ENCODE measurements around the gene METTL24.

METTL24 gene

DNA sequence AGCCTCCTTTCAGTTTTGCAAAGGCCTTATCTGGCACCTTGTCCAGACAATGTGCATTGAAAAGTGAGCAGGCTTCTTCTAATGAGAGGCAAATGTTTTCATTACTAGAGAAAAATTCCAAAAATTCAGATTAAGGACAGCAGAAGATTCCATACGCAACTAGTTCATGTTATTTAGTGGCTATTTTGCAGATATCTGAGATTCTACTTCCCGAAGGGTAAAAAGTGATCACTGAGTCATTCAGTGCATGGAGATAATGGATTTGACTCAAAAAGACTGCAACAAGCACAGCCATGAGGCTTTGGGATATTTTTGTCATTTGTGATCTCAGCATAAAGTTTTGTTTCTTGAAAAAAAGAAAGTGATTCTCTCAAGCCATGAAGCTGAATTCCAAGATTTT lies 29.9 kb downstream of the METTL24 start:
- H3K4me3 ChIP-seq (replicated peaks; ENCODE audit: insufficient read depth, low read length): no peak overlapping the region
- no peaks in the 10 kb centered on the region for H3K27me3 ChIP-seq (ENCODE audit: insufficient read depth, poor library complexity, severe bottlenecking)
- no peak overlapping the region for H3K27ac ChIP-seq (replicated peaks)
- TF ChIP-seq CTCF (IDR thresholded peaks at IDR 0.05; ENCODE audit: insufficient read depth, low read length) (no peak), REST (IDR thresholded peaks at IDR 0.05; ENCODE audit: insufficient replicate concordance, low read depth) (no peak), SPI1 (IDR thresholded peaks at IDR 0.05; ENCODE audit: borderline replicate concordance, low read depth) (no peak), GABPA (IDR thresholded peaks at IDR 0.05; ENCODE audit: low read depth) (no peak), POLR2AphosphoS5 (IDR thresholded peaks at IDR 0.05; ENCODE audit: low read depth) (no peak)
- no peak for DNase-seq (ENCODE audit: low read depth in 1 of 2, low spot score in 1 of 2)

DNA sequence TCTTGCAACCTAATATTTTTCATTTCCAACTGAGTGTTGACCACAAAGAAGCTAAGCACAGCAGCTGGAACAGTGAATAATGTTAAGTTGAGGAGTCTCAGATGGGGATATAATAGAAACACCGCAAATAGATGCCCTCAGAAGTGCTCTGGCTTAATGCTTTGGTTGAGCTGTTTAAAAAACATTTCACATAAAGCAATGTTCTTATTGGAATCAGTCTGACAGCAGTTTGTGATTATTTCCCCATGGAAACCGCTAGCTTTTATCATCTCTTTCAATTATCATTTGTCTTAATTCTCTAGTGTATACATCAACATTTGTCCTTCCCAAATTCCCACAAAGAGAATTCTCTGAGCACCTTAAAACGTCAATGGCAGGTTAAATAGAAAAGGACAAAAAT lies 30.8 kb downstream of the METTL24 start:
- TF ChIP-seq POLR2AphosphoS5 (IDR thresholded peaks at IDR 0.05; ENCODE audit: low read depth) (no peak), GABPA (IDR thresholded peaks at IDR 0.05; ENCODE audit: low read depth) (no peak), SPI1 (IDR thresholded peaks at IDR 0.05; ENCODE audit: borderline replicate concordance, low read depth) (no peak), CTCF (IDR thresholded peaks at IDR 0.05; ENCODE audit: insufficient read depth, low read length) (no peak), REST (IDR thresholded peaks at IDR 0.05; ENCODE audit: insufficient replicate concordance, low read depth) (no peak)

DNA sequence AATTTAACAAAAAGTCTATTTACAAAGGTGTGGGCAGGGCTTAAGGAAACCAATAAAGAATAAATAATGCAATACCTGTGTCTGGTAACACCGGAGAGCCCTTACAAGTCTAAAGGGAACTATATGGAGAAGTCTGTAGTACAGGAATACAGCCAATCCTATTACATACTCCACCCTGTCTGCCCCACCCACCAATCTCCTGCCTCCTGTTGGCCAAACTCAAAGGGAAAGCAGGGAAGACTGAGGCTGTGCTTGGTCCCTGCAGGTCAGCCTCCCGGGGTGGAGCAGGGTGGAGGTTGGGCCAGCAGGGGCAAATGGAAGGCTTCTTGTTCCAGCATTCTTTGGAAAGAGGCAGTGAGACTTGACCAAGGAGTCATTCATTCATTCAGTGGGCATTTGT lies 31.5 kb downstream of the METTL24 start:
- no peak overlapping the region for H3K27ac ChIP-seq (replicated peaks)
- no peak for DNase-seq (ENCODE audit: low read depth in 1 of 2, low spot score in 1 of 2)
- no peak overlapping the region for H3K4me3 ChIP-seq (replicated peaks; ENCODE audit: insufficient read depth, low read length)
- no peak for TF ChIP-seq SPI1 (IDR thresholded peaks at IDR 0.05; ENCODE audit: borderline replicate concordance, low read depth)
- TF ChIP-seq POLR2AphosphoS5 (IDR thresholded peaks at IDR 0.05; ENCODE audit: low read depth): no peak
- no peak for TF ChIP-seq REST (IDR thresholded peaks at IDR 0.05; ENCODE audit: insufficient replicate concordance, low read depth)
- TF ChIP-seq GABPA (IDR thresholded peaks at IDR 0.05; ENCODE audit: low read depth): no peak
- TF ChIP-seq CTCF (IDR thresholded peaks at IDR 0.05; ENCODE audit: insufficient read depth, low read length): no peak
- no peaks in the 10 kb centered on the region for H3K27me3 ChIP-seq (ENCODE audit: insufficient read depth, poor library complexity, severe bottlenecking)

More for the DNA sequence above, 30.8 kb downstream of the METTL24 start:
- H3K4me3 ChIP-seq (replicated peaks; ENCODE audit: insufficient read depth, low read length): no peak overlapping the region
- no peak for DNase-seq (ENCODE audit: low read depth in 1 of 2, low spot score in 1 of 2)
- no peak overlapping the region for H3K27ac ChIP-seq (replicated peaks)
- H3K27me3 ChIP-seq (ENCODE audit: insufficient read depth, poor library complexity, severe bottlenecking): no peaks in the 10 kb centered on the region
